K562 (cell line): ENCODE measurements around the gene UBQLNL. TPM values are rescaled to one million over a fixed set of nuclear protein-coding genes. Genes with fewer than 3 reads are reported as not detected.

ENCODE experiments used
- FUS ChIP-seq: fragments of 200-400 bp; formaldehyde crosslinking; optimal IDR thresholded peaks from 2 replicates; pipeline ENCODE3; 2017; ENCODE audit warnings: low read depth, low read length
- HNRNPH1 ChIP-seq: fragments of 200-400 bp; formaldehyde crosslinking; optimal IDR thresholded peaks from 2 replicates; pipeline ENCODE3; 2017; ENCODE audit warnings: low read depth, mild to moderate bottlenecking, low read length, moderate library complexity
- KLF10 ChIP-seq: fragments of 250-450 bp; sonication (Bioruptor Pico); IDR thresholded peaks from 2 replicates; pipeline ENCODE4 v1.6.1; 2021; ENCODE audit warnings: matching md5 sums
- ZSCAN32 ChIP-seq: fragments of 450-650 bp; formaldehyde crosslinking; IDR thresholded peaks from 2 replicates; pipeline ENCODE4 v1.4.0; 2020; ENCODE audit warnings: mild to moderate bottlenecking, moderate library complexity
- polyA plus RNA-seq, 8 experiments: library from polyadenylated mRNA; depleted of rRNA in 4 of 8; stranded (reverse) in 5 of 8; unstranded in 3 of 8; fragments of >200 nt; fragmentation: Nextera tagmentation in 2 of 8; fragmentation: Illumina TruSeq in 1 of 8; extraction: Ambion mirVana in 2 of 8; extraction: Trizol in 1 of 8; gene quantifications; 2 replicates each; pipeline versions ENCODE4 v1.2.1 to v1.2.3, GENCODE V29; 2011 to 2014; ENCODE audit warnings: inconsistent platforms in 1 of 8, missing spikeins in 1 of 8
- total RNA-seq, 7 experiments: library from RNA; depleted of rRNA in 6 of 7; stranded (reverse); fragments of >200 nt in 6 of 7; fragmentation: Illumina TruSeq in 2 of 7; extraction: Trizol in 2 of 7; gene quantifications; 2 replicates each; pipeline versions ENCODE4 v1.2.1 to v1.2.3, GENCODE V29; 2011 to 2021; ENCODE audit warnings: low replicate concordance in 1 of 7
- TF ChIP-seq, protein P1 (sequence below): fragments of 200-800 bp; sonication (Bioruptor generic); IDR thresholded peaks from 2 replicates; pipeline ENCODE4 v1.6.1; 2017; ENCODE audit warnings: missing genetic modification characterization, missing compliant biosample characterization
- TF ChIP-seq, protein P2 (sequence below), 2 experiments: fragments of 450-650 bp; formaldehyde crosslinking in 1 of 2; IDR thresholded peaks; 2 replicates each; pipeline versions ENCODE4 v1.4.0 to v1.6.1; 2014 to 2020; ENCODE audit warnings: mild to moderate bottlenecking in 2 of 2, borderline replicate concordance in 1 of 2, low read depth in 1 of 2

UBQLNL gene
- total and polyA plus RNA-seq, 9 of the 15 experiments (the other 6 are each of a cell fraction or from before 2014, with no cell fraction given), result 0.07 to 0.27 (median 0.14) TPM

DNA sequence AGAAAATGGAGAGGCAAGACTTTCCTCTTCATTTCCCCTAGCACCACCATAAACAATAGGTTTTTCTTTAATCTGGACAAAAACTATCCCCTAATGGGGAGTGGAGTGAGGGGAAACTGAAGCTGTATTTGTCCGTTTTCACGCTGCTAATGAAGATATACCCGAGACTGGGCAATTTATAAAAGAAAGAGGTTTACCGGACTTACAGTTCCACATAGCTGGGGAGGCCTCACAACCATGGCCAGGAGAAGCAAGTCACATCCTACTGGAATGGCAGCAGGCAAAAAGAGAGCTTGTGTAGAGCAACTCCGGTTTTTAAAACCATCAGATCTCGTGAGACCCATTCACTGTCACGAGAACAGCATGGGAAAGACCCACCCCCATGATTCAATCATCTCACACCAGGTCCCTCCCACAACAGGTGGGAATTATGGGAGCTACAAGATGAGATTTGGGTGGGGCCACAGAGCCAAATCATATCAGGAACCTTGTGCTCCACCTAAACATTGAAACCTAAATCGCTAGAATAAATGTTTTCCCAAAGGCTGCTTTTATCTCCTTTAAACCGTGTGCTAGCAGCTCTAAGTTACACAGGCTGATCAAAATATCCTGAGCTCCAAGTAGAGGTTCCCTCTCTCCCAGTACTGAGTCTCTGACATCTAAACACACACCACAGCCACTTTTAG is 11.0 kb downstream of the UBQLNL start (continued):
- TF ChIP-seq, protein P1, sequence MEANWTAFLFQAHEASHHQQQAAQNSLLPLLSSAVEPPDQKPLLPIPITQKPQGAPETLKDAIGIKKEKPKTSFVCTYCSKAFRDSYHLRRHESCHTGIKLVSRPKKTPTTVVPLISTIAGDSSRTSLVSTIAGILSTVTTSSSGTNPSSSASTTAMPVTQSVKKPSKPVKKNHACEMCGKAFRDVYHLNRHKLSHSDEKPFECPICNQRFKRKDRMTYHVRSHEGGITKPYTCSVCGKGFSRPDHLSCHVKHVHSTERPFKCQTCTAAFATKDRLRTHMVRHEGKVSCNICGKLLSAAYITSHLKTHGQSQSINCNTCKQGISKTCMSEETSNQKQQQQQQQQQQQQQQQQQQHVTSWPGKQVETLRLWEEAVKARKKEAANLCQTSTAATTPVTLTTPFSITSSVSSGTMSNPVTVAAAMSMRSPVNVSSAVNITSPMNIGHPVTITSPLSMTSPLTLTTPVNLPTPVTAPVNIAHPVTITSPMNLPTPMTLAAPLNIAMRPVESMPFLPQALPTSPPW (CRISPR knock-in tag), result peak; percentile 32; the same call in 1 of the 2 replicates
- TF ChIP-seq, protein P2, sequence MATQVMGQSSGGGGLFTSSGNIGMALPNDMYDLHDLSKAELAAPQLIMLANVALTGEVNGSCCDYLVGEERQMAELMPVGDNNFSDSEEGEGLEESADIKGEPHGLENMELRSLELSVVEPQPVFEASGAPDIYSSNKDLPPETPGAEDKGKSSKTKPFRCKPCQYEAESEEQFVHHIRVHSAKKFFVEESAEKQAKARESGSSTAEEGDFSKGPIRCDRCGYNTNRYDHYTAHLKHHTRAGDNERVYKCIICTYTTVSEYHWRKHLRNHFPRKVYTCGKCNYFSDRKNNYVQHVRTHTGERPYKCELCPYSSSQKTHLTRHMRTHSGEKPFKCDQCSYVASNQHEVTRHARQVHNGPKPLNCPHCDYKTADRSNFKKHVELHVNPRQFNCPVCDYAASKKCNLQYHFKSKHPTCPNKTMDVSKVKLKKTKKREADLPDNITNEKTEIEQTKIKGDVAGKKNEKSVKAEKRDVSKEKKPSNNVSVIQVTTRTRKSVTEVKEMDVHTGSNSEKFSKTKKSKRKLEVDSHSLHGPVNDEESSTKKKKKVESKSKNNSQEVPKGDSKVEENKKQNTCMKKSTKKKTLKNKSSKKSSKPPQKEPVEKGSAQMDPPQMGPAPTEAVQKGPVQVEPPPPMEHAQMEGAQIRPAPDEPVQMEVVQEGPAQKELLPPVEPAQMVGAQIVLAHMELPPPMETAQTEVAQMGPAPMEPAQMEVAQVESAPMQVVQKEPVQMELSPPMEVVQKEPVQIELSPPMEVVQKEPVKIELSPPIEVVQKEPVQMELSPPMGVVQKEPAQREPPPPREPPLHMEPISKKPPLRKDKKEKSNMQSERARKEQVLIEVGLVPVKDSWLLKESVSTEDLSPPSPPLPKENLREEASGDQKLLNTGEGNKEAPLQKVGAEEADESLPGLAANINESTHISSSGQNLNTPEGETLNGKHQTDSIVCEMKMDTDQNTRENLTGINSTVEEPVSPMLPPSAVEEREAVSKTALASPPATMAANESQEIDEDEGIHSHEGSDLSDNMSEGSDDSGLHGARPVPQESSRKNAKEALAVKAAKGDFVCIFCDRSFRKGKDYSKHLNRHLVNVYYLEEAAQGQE (IDR thresholded peaks at IDR 0.05; ENCODE audit: borderline replicate concordance), result no peak
- TF ChIP-seq, protein P2 (CRISPR knock-in tag; IDR thresholded peaks at IDR 0.05; ENCODE audit: low read depth), result no peak
- TF ChIP-seq FUS (no peak), ZSCAN32 (CRISPR knock-in tag) (no peak), KLF10 (CRISPR knock-in tag) (no peak), HNRNPH1 (no peak)
- TF ChIP-seq, all 486 proteins: peak for 80
